ENCODE results near the gene ELOVL4.

Gene ELOVL4

DNA sequence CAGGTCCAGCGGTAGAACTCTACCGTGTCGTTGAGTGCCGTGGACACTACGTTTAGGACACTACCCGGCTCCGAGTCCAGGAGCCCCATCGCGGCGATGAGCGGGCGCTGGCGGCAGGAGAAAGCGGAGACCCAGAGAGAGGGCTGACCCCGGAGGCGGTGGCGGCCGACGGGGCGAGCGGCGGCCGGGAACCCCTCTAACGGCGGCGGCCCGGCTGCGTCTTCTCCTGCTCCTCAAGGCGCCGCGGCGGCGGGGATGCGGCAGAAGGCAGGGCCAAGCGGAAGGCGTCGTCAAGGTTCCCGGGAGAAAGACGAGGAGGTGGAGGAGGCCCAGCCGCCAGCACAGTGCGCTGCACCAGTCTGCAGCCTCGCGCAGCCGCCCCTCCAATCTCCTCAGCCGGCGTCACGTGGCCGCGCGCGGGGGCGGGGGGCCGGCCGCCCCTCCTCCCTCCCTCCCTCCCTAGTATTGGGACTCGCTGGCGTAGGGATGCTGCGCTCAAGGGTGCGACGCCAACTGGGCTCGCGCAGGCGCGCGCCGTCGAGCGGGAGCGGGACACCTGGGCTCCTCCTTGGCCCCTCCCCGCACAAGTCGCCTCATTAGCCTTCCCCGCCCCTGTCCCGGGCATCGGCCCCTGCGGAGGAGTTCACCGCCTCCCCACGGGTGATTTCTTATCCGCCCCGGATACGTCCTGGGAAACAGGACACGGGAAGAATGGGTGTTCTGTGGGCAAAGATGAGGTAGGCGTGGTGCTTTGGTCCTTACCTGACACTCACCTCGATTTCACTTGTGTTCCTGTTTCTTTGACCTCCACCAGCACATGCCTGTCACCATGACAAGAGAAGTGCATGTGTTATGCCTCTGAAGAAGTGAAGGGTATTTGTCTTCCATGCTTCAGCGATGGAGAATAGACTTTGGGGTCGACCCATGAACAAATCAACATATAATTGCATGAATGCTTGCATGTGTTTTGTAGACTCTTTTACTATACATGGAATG is at the start of gene ELOVL4:
ELOVL4 (minus strand) TSS at position 363 of the 996 bp plus-strand sequence; CDS start at position 89, 274 bp downstream.
- DNase-seq: peak; percentile 23

DNA sequence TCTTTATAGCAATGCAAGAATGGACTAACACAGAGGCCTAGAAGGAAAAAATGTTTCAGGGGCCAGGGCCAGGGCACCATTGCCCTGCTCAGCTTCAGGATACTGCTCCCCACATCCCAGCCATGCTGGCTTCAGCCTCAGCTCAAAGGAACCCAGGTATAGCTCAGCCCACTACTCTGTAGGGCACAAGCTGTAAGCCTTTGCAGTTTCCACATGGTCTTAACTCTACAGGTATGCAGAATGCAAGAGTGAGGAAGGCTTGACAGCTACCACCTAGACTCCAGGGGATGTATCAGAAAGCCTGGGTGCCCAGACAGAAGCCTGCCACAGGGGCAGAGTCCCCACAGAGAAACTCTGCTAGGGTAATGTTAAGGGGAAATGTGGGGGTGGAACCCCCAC is 46.6 kb upstream of the ELOVL4 start:
- no peak for DNase-seq

DNA sequence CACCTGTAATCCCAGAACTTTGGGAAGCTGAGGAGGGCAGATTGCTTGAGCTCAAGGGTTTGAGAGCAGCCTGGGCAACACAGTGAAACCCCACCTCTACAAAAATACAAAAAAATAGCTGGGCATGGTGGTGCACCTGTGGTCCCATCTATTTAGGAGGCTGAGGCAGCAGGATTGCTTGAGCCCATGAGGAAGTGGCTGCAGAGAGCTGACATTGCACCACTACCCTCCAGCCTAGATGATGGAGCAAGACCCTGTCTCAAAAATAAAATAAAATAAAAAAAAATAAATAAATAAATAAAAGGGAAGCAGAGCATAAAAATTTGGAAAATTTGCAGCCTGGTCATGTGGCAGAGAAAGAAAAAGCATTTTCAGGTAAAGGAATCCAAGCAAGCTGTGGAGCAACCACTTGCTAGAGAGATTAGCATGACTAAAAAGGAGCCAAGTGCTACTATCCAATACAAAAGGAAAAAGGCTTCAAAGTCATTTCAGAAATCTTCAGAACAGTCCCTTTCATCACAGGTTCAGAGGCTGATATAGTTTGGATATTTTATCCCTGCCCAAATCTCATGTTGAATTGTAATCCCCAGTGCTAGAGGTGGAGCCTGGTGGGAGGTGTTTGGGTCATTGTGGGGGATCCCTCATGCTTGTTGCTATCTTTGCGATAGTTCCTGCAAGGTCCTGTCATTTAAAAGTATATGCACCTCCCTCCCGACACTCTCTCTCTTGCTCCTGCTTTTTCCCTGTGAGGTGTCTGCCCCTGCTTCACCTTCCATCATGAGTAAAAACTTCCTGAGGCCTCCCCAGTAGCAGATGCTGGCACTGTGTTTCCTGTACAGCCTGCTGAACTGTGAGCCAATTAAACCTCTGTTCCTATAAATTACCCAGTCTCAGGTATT is 45.9 kb upstream of the ELOVL4 start:
- no peak for DNase-seq

DNA sequence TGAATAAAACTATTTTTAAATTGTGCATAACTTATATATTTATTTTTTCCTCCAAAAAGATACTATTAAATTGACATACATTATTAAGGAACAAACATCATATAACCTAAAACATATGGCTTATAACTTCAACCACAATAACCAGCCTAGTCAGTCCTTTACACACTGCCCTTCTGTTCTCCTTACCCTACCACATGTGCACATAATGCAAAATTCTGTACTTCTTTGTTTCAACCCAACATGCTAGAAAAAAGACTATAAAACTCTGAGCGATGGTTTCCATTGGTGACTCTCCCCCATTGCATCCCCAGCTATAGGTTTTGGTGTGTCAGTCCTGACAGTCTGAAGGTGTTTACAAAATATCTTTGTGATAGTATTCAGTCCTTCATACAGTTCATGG is 42.3 kb upstream of the ELOVL4 start:
- no peak for DNase-seq

DNA sequence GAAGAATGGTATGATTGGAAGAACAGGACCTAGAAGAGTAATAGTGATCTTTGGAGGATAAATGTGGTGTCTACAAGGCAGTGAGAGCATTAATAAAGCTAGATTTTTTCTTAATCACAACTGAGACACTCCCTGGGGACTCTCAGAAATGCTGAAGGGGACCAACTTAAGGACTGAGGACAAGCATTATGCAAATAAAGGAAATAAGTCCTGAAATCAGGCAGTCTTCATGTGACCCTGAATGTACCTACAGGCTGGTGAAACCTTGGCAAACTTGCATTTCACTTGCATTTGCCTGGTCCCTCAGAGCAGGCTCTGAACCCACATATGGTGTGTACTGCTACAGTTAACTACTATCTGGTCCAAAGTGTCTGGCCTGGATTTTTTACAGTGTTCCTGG is 37.8 kb upstream of the ELOVL4 start:
- no peak for DNase-seq

DNA sequence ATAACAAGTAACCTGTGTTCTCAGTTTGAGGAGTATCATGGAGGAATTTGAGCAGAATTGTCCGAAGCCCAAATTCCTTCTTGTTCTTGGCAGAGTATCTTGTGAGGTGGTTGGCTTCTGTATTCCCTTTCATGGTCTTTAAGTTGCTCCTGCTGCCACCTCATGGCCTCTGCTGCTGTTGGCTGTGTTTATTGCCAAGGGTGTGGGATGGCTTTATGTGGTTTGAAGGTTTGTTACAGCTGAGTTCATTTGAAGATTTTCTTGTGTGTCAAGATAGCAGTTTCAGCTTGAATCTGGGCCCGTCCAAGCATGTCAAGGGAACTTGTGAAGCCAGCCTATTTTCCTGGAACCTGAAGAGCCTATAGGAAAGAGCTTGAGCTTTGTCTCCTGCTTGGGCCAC is 36.9 kb upstream of the ELOVL4 start:
- DNase-seq: no peak

DNA sequence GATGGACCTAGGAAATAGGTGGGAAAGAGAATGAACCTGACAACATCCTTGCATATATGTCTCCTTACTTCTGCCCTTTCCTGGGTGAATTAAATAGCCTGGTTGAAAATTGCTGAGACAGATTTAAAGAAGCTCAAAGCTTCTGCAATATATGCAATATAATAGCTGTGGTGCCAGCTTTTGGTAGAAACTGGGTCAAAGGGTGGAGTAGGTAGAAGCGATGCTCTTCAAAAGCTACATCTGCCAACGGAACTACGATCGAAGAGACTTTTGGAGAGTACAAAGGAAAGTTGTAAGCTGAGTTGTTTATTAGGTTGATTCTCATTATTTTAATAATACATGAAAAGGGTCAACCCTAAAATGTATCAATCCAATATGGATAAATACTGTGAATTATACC is 34.3 kb upstream of the ELOVL4 start:
- no peak for DNase-seq

DNA sequence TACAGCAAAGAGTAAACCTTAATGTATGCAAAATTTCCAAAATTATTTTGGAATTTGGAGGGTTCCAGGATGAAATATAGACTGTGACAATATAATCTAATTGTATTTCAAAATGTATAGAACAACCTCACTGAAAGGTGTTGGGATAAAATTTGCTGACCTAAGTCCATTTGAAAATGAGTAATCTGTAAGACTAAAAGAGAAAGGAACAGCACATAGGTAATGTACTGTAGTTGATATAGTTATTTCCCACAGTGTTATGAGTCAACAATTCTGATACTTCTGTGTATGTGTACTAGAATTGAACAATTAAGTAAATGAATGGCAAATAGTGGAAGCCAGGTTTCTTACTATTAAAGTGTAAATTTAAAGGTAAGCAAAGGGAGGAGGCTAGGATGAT is 23.8 kb upstream of the ELOVL4 start:
- no peak for DNase-seq

DNA sequence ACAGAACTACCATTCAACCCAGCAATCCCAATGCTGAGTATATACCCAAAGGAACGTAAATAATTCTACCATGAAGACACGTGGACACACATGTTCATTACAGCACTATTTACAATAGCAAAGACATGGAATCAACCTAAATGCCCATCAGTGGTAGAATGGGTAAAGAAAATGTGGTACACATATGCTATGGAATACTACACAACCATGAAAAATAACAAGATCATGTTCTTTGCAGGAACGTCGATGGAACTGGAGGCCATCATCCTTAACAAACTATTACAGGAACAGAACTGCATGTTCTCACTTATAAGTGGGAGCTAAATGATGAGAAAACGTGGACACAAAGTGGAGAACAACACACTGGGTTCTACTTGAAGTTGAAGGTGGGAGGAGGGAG is 22.4 kb upstream of the ELOVL4 start:
- no peak for DNase-seq

DNA sequence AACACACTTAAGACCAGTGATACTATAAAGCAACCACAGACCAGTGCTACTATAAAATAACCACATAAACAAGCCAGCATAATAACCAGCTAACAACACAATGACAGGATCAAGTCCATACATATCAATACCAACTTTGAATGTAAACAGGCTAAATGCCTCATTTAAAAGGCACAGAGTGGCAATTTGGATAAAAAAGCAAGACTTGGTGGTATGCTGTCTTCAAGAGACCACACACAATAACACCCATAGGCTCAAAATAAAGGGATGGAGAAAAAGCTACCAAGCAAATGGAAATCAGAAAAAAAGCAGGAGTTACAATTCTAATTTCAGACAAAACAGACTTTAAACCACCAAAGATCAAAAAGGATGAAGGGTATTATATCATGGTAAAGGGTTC is 19.8 kb upstream of the ELOVL4 start:
- DNase-seq: no peak

DNA sequence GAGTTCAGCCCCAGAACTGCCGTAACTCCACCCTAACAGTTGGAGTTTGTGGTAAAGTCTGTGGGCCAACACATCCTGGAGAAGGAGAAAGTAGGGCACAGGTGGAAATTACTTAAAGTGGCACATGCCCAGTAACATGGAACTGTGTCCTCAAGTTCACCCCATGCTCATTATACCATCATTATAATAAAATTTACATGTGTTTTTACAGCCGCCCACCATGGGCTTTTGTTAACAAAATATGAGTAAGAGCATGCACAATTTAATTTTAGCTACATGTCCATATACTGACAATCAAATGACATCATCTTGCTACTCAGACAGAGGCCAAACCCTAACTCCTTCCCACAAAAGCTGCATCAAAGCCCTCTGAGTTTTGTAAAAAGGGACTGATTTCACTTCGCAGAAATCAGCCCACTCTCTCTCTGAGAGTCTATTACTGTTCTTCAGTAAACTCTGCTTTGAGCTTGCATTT is 17.3 kb upstream of the ELOVL4 start:
- no peak for DNase-seq

DNA sequence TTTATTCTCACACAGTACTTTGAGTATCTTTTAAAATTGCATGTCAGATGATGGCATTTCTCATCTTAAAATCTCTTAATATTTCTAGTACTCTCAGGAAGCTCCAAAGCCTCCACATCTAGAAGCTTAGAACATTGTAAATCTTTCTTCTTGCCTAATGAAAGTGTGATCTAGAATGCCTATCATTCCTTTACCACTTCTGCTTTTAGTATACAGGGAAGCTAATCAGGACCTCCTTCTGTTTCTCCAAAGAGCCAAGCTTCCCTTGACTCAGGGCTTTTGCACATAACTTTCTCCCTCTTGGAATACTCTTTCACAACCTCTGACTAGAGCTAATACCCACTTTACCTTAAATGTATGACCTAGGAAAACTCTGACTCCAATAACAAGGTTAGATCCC is 7.5 kb upstream of the ELOVL4 start:
- peak; percentile 7 for DNase-seq

DNA sequence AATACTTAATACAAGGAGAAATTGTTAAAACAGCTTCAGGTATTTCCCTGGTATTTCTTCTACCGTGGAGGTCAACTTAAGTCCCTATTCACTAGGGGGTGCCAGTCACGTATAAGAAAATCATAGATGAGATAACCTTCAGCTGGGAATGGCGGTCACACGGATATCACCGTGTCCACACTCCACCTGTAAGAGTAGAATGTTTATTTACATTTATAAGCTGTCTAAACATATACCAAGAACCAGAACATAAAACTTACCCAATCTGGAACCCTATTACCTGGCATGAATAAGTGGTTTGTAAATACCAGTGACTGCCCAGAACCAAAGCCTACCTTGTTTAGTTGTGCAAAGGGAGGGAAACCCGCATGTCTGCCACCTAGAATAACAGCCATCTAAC is 1.9 kb upstream of the ELOVL4 start:
- DNase-seq: peak; percentile 93

DNA sequence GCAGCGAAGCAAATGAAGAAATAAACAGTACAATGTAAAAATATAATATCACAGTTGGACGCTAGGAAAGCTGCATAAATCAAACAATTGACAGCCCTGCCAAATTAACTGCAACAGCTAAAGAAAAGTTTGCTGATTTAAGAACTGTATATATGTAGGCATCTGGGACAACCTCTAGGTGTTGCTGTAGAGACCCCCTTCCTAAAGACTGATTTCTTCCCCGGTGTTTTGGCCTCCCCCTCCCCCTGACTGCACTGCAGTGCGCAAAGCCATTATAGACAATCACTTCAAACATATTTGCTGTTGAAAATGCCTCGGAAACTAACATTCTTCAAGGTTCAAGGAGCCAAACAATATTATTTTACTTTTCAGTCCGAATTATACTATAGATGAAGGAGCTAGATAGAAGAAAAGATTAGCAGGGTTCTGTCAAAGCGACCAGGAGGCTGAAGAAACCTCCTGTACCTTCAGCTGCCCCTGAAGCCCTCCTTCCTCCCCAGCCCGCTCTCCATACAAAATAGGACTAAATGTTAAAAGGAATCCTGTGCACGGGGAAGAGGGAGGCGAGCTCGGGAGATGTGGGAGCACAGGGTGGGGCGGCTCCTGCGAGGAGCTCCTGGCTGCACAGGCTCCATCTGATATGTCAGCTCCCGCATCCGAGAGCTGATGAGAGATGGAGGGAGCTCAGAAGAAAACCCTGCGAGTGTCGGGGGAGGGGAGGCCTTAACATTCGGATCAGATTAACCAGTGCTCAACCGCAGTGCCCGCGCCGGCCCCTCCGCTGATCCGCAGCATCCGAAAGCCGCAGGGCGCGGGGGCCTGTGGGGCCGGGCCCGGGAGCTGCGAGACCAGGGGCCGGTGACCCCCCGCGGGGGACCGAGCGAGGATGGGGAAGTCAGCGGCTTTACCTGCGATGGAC is 822 bp downstream of the ELOVL4 start:
- peak; percentile 24 for DNase-seq

DNA sequence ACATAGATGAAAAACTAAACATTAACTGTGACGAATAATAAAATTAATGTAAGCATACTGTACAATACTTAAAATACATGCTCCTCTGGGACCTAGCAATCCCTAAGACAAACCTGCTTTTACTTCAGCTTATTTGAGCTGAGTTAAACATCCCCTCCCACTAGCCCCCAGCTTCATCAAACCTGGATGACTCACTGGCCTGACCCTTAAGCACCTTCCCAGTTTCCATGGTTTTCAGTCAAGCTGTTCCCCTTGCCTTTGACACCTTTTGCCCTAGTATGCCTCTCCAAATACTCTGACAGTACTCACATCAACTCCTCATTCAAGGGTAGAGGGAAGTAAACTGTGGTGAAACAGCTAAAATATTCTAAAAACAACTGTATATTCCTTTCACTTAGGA is 4.2 kb downstream of the ELOVL4 start:
- no peak for DNase-seq

DNA sequence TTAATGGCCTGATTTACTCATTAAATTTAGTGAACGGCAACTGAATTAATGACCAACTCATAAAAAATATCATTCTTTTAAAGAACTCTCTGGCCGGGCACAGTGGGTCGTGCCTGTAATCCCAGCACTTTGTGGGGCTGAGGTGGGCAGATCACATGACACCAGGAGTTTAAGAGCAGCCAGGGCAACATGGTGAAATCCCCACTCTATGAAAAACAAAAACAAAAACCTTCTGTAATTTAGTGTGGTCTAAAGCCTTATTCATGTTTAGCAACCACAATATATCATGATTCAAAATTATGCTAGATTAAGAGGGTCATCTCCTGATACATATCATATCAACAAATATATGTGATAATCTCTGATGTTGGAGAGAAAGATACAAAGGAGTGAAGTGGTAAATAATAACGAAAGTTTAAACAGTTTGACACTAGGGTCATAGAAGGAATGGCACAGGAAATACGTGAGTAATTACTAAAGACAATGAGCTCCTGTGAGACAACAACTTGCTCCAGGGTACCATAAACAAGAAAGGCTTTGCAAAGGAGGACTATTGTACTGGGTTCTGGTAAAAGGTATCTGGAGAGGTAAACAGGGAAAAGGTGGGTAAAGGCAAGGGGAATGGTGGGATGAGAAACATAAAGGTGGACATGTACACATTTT is 5.7 kb downstream of the ELOVL4 start:
- DNase-seq: no peak

DNA sequence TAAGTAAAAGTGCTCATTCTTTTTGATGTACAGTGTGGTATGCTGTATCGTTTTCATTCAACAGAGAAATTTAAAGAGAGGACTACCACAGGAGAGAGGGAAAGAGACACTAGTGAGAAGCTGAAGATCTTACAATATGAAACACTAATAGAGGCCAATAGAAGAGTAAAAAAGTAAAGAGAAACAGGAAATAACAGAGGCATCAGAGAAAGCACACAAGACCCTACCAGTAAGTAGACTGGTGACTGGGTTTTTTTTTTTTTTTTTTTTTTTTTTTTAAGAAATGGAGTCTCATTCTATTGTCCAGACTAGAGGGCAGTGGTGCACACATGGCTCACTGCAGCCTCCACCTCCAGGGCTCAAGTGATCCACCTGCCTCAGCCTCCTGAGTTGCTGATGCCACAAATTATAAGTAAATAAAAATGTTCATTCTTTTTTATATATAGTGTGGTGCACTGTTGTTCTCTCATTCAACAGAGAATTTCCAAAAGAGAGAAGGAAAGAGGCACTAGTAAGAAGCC is 18.8 kb downstream of the ELOVL4 start:
- no peak for DNase-seq

DNA sequence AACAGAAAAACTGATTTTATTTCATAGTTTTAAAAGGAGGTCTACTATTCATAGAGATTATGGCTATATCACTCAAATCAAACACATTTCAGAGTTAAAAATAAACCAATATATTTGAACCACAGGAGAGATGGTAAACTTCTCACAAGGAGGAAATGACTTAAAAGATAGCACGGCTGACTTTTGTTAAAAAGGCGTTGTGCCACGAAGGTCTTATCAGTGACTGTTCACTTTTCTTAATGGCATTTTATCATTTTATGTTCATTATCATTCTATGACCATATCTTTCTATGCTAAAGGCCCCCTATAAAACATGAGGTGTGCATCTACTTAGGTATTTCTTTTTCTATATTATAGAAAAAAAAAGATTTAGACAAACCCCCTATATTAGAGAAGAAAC is 19.6 kb downstream of the ELOVL4 start:
- DNase-seq: no peak

DNA sequence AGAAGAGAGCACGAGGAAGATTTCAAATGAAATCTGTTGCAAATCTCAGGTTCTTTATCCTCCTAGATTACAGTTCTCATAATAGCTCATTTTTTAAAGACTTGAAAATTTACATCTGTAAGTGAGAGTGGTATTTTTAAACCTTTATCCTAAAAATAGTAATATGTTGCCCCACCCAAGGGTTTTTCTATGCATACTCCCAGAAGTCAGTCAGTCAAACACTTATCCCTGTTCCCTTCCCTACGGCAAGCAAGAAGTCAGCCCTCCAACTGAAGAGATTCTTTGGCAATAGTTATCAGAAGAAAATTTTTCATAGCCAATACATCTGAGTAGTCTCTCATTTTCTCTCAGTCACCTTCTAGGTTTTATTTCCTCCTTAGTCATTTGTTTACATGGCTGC is 24.1 kb downstream of the ELOVL4 start:
- DNase-seq: no peak

DNA sequence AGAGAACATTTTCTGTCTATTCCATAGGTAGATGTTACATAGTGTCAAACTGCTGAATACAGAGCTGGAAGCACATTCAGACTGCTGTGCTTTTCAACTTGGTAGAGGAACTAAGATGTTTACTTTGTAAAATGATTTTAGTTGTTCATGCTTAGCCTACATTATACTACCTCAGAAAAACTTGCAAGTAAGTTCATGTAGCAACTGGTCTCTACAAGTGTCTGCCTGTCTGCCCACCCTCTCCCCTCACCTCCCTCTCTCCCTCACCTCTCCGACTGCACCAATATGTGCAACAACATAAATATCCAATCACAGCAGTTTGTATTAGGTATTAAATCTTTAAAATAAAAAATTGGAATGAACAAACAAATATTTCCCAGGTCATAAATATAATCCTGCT is 25.3 kb downstream of the ELOVL4 start:
- DNase-seq: no peak

DNA sequence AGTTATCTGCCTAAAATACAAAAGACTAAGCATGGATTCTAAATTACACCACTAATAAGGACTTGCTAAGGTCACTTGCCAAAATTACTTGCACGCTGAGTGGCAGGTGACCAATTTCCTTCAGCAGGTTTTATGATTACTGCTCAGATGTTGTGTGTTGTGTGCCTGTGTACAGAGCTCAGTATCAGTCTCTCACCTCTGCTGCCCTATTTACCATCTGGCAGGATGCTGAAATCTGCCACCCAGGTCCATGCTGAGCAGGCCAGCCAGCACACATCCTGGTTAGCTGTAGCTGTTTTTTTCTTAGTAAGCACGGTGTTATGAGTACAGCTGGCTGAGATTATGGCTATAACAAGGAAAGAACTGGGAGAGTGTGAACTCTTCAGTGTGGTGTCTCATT is 34.0 kb downstream of the ELOVL4 start:
- DNase-seq: no peak

DNA sequence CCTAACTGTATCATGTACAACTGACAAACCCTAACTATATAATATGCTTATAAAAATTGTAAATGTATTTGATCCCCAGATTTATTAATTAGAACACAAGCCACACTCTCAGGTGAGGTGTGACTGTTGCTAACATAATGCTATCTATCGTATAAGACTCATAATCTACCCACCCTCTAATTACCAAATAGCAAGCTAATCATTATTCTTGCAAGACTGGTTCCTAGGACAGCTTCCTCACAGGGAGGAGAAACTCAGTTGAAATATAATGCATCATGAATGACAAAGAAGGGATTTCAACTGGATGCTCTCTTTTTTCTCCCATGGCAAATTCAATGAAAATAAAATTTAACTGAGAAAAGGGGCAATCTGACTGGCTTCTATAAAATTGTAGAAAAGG is 35.4 kb downstream of the ELOVL4 start:
- DNase-seq: no peak
